Activated CD8-positive, alpha-beta T cell treated with anti-CD3 and anti-CD28 coated beads, Interleukin-2, amount 10 ng/mL, durations not matched to agents 7 days and 5 days (primary cell): ENCODE results near the gene TXNRD1. TPM values are rescaled to one million over a fixed set of nuclear protein-coding genes. Genes with fewer than 3 reads are reported as not detected.

Experiments
- ATAC-seq: fragments of 150-1000 bp; cut with Tn5 transposase; one replicate; pipeline ENCODE4 v1.10.0; 2021; ENCODE audit warnings: moderate library complexity
- CTCF ChIA-PET: fragments of 350-600 bp; sonication (Branson Sonifier 250); formaldehyde crosslinking; loops from one replicate; lab custom pipeline; 2021; ENCODE audit warnings: antibody characterized with exemption; lab: Charles Lee
- POLR2A ChIA-PET: fragments of 350-600 bp; sonication (Branson Sonifier 250); formaldehyde crosslinking; loops from one replicate; lab custom pipeline; 2021; ENCODE audit warnings: antibody characterized with exemption; lab: Charles Lee
- DNase-seq: peaks from one replicate; pipeline ENCODE4 v3.0.0-alpha.2; 2020
- H3K27ac Mint-ChIP-seq: one replicate; pipeline ENCODE4 v1.8.0; 2021; ENCODE audit warnings: mild to moderate bottlenecking, mixed read lengths
- H3K27me3 Mint-ChIP-seq: one replicate; pipeline ENCODE4 v1.8.0; 2021; ENCODE audit warnings: low read depth, mixed read lengths
- H3K36me3 Mint-ChIP-seq: one replicate; pipeline ENCODE4 v1.8.0; 2021; ENCODE audit warnings: low read depth, mixed read lengths
- H3K4me1 Mint-ChIP-seq: one replicate; pipeline ENCODE4 v1.8.0; 2021; ENCODE audit warnings: low read depth, mixed read lengths
- H3K4me3 Mint-ChIP-seq: one replicate; pipeline ENCODE4 v1.8.0; 2021; ENCODE audit warnings: mild to moderate bottlenecking, mixed read lengths
- H3K9me3 Mint-ChIP-seq: one replicate; pipeline ENCODE4 v1.8.0; 2022; ENCODE audit warnings: mixed read lengths; ENCODE audit not compliant: insufficient read depth
- total RNA-seq, 2 experiments: library from RNA; stranded (reverse); gene quantifications; one replicate each; pipeline ENCODE4 v1.2.3, GENCODE V29; 2021

Gene TXNRD1
- total RNA-seq, 2 experiments from 2014 or later, result 88.7 to 98.5 TPM

DNA sequence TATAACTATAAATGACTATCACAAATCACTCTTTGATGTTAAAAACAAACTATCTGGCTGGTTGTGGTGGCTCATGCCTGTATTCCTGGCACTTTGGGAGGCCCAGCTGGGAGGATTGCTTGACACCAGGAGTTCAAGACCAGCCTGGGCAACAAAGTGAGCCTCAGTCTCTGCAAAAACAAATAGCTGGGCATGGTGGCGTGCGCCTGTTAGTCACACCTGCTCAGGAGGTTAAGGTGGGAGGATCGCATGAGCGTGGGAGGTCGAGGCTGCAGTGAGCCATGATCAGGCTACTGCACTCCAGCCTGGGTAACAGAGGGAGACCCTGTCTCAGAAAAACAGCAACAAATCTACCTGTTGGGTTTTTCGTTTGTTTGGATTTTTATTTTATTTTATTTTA lies 5.4 kb downstream of the TXNRD1 start:
- ChIA-PET CTCF (interaction anchor here (2.1 to 5.3 kb wide), 2 partner anchors 10 to 67 kb away, joined by 7 to 42 read pairs; no protein-coding TSS in a partner anchor), POLR2A (interaction anchor here (1.2 kb wide), 1 partner anchor 66 kb away, joined by 3 read pairs; no protein-coding TSS in a partner anchor)
- peaks cover 39% of the 10 kb centered on the region for H3K4me1 Mint-ChIP-seq
- DNase-seq (no peak), ATAC-seq (no peak)
- H3K27me3 Mint-ChIP-seq, result peaks cover 26% of the 10 kb centered on the region
- no peak overlapping the region for H3K4me3 Mint-ChIP-seq
- peaks cover 4% of the 10 kb centered on the region for H3K36me3 Mint-ChIP-seq
- no peak overlapping the region for H3K27ac Mint-ChIP-seq
- no peaks in the 10 kb centered on the region for H3K9me3 Mint-ChIP-seq

DNA sequence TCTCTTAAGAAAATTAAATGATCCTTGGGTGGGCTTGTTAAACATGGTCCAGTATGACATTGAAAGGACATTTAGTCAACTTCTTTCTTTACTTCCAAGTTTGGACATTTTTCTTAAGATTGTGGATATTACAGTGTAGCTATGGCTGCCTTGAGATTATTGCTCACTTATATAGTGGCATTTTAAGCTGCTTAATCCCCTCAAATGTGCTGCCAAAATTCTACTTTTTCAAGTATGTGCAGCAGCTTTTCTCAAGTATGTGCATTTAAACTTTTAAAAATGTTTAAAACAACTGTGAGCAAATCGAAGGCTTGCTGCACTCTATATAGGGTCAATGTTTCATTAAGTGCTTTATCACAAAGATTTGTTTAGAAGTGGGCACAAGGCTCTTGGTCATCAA lies 7.4 kb downstream of the TXNRD1 start:
- CTCF ChIA-PET, result interaction anchor here (1.1 kb wide), 1 partner anchor 81 kb away, joined by 5 read pairs; the partner anchor contains the start of gene EID3
- no peaks in the 10 kb centered on the region for H3K9me3 Mint-ChIP-seq
- H3K4me3 Mint-ChIP-seq, result no peak overlapping the region
- POLR2A ChIA-PET, result interaction anchor here (0.9 to 1.1 kb wide), 2 partner anchors 40 to 64 kb away, joined by 3 to 5 read pairs; no protein-coding TSS in a partner anchor
- H3K27me3 Mint-ChIP-seq, result peaks cover 24% of the 10 kb centered on the region
- no peak for DNase-seq
- no peak for ATAC-seq
- peaks cover 4% of the 10 kb centered on the region for H3K36me3 Mint-ChIP-seq
- H3K27ac Mint-ChIP-seq, result no peak overlapping the region
- H3K4me1 Mint-ChIP-seq, result peaks cover 28% of the 10 kb centered on the region

DNA sequence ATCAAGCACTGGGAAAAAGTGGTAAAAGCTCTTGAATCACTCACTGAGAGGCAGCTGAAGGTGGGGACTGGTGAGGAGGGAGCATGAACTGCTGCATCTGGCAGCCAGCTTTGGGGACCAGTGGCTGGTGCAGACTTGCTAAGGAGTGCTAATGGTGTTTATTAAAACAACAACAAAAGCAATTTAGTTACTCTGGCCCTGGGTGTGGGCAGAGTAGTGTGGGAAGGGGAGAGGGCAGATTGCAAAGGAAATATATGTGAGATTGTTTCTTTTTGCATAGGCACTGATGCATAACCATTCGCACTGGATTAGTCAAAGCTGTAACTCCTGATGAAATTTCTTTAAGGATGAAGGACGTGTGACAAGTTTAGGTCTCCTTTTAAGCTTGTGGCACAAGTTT lies 8.1 kb downstream of the TXNRD1 start:
- Mint-ChIP-seq H3K27ac (no peak overlapping the region), H3K4me1 (peaks cover 26% of the 10 kb centered on the region), H3K4me3 (no peak overlapping the region), H3K9me3 (no peaks in the 10 kb centered on the region), H3K36me3 (peaks cover 4% of the 10 kb centered on the region), H3K27me3 (peaks cover 24% of the 10 kb centered on the region)
- ChIA-PET CTCF (no interaction called here), POLR2A (interaction anchor here (0.9 to 1.1 kb wide), 2 partner anchors 40 to 63 kb away, joined by 3 to 5 read pairs; no protein-coding TSS in a partner anchor)
- DNase-seq (no peak), ATAC-seq (no peak)

DNA sequence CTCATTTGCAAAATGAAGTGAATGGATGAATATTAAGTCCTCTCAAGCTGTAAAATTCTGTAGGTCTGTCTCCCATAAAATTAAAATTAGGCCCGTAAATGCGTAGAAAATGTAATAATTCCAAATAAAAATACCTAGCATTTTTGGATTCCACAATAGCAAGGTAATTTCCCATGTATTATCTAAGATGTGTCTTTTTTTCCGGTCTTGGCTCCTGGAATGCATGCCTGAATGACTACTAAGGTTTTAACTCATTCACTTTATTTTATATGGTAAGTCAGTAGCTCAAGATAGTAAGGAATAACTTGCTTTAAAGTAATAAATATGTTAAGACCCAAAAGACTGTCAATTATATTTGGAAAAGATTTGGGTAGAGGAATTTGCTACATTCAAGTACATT lies 11.1 kb downstream of the TXNRD1 start:
- H3K9me3 Mint-ChIP-seq, result peaks cover 7% of the 10 kb centered on the region
- DNase-seq (no peak), ATAC-seq (no peak)
- H3K4me3 Mint-ChIP-seq, result no peak overlapping the region
- no peak overlapping the region for H3K27ac Mint-ChIP-seq
- no peaks in the 10 kb centered on the region for H3K36me3 Mint-ChIP-seq
- H3K27me3 Mint-ChIP-seq, result peaks cover 23% of the 10 kb centered on the region
- ChIA-PET CTCF (no interaction called here), POLR2A (no interaction called here)
- peaks cover 2% of the 10 kb centered on the region for H3K4me1 Mint-ChIP-seq

DNA sequence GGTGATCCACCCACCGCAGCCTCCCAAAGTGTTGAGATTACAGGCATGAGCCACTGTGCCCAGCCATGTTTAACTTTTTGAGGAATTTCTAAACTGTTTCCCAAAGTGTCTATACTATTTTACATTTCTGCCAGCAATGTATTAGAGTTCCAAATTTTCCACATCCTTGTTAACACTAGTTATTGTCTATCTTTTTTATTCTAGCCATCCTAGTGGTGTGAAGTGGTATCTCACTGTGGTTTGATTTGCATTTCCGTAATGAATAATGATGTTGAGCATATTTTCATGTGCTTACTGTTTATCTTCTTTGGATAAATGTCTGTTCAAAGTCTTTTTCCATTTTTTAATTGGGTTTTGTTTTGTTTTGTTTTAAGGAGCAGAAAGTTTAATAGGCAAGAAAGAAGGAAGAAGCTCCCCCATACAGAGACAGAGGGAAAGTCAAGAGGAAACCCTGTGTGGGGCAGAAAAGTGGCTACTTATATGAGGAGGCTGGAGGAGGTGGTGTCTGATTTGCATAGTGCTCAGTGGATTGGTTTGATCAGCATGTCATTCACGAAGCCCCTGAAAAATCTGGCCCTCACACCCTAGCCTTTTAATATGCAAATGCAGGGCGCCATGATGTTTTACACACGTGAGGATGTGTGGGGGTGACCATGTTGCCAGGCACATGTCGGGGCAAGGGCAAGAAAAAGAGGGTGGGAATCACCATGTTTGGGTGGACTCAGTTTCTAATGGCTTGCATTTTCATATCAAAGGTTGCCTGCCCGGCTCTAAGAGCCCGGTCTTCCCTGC lies 14.9 kb downstream of the TXNRD1 start:
- CTCF ChIA-PET, result interaction anchor here (2.6 kb wide), 1 partner anchor 11 kb away, joined by 7 read pairs; no protein-coding TSS in a partner anchor
- ATAC-seq, result no peak

DNA sequence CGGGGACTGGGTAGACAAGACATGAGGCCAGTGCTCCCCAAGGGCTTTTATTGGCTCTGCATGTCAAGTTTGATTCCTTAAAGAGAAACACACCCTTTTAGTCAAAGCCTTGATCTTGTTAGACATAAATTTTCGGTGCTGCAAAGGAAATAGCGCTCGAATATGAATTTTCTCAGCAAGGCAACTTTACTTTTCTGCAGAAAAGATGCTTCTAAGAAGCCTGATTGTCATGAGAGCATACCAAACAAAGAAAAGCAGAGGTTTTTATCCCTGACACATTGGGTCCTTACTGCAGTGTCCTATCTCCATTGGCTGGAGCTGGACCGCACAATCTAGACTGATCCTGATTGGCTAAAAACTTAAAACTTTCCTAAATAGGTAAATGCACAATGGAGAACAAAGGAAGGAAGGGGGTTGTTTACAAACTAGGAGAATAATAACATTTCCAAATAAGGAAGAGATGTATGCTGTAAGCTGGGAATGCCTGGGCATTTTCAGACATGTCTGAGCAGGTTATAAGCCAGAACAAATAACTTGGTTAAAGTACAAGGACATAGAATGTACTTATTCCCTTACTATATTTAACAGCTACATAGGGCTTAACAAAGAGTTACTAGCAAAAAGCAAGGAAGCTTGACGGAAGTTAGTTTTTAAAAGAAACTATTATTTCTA lies 17.2 kb downstream of the TXNRD1 start:
- Mint-ChIP-seq H3K9me3 (peaks cover 26% of the 10 kb centered on the region), H3K27me3 (peaks cover 1% of the 10 kb centered on the region), H3K4me1 (no peaks in the 10 kb centered on the region), H3K27ac (no peak overlapping the region), H3K4me3 (no peak overlapping the region), H3K36me3 (peaks cover 4% of the 10 kb centered on the region)
- CTCF ChIA-PET, result interaction anchor here (2.6 kb wide), 1 partner anchor 13 kb away, joined by 7 read pairs; no protein-coding TSS in a partner anchor
- ATAC-seq, result no peak
- no peak for DNase-seq
- POLR2A ChIA-PET, result no interaction called here

More for the DNA sequence above, 14.9 kb downstream of the TXNRD1 start:
- DNase-seq, result no peak
- no peaks in the 10 kb centered on the region for H3K4me1 Mint-ChIP-seq
- peaks cover 1% of the 10 kb centered on the region for H3K27me3 Mint-ChIP-seq
- POLR2A ChIA-PET, result no interaction called here
- H3K4me3 Mint-ChIP-seq, result no peak overlapping the region
- H3K9me3 Mint-ChIP-seq, result peaks cover 26% of the 10 kb centered on the region
- no peak overlapping the region for H3K27ac Mint-ChIP-seq
- H3K36me3 Mint-ChIP-seq, result peaks cover 4% of the 10 kb centered on the region

DNA sequence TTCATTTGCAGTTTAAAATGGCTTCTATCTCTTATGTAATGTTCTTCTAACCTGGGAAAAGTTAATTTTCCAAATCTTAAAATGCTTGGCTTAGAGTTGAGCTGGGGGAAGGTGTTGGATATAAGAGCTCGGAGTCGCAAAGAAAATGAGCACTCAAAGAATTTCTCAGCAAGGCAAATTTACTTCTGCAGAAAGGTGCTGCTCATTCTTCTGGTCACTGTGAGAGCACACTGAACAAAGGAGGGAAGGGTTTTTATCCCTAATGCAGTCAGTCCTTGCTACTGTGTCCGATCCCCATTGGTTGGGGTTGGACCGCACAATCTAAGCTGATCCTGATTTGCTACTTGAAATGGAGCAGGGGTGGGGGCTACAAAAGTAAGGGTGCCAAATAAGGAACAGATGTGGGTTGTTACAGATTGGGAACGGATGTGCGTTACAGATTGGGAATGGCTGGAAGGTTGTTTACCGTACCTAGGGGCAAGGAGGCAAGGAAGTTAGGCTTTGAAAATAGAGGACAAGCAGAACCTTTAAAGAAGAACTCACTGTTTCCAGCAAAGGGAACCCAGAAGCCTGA lies 19.4 kb downstream of the TXNRD1 start:
- ChIA-PET CTCF (no interaction called here), POLR2A (no interaction called here)
- no peak for DNase-seq
- no peak for ATAC-seq
- H3K27me3 Mint-ChIP-seq, result peaks cover 3% of the 10 kb centered on the region
- H3K27ac Mint-ChIP-seq, result no peak overlapping the region
- H3K9me3 Mint-ChIP-seq, result peaks cover 26% of the 10 kb centered on the region
- peaks cover 4% of the 10 kb centered on the region for H3K36me3 Mint-ChIP-seq
- no peak overlapping the region for H3K4me3 Mint-ChIP-seq
- no peaks in the 10 kb centered on the region for H3K4me1 Mint-ChIP-seq

DNA sequence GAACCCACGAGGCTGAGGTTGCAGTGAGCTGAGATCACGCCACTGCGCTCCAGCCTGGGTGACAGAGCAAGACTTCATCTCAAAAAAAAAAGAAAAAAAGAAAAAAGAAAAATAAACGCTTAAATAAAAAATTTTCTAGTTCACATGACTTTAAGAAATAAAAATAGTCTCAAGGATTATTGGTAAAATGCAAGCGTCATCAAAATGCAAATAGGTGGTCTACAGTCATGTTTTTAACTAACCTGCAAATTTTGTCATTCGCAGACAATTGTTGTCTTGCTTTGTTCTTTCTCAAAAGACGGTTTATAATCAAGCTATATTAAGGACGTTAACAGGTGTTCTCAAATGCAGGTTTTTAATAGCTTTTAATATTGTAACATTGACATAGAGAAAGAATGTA lies 22.4 kb downstream of the TXNRD1 start:
- Mint-ChIP-seq H3K27ac (no peak overlapping the region), H3K4me1 (no peaks in the 10 kb centered on the region), H3K27me3 (peaks cover 3% of the 10 kb centered on the region), H3K4me3 (no peak overlapping the region), H3K9me3 (peaks cover 15% of the 10 kb centered on the region), H3K36me3 (peaks cover 4% of the 10 kb centered on the region)
- ATAC-seq, result no peak
- ChIA-PET CTCF (interaction anchor here (1.7 kb wide), 1 partner anchor 17 kb away, joined by 3 read pairs; no protein-coding TSS in a partner anchor), POLR2A (no interaction called here)
- DNase-seq, result no peak

DNA sequence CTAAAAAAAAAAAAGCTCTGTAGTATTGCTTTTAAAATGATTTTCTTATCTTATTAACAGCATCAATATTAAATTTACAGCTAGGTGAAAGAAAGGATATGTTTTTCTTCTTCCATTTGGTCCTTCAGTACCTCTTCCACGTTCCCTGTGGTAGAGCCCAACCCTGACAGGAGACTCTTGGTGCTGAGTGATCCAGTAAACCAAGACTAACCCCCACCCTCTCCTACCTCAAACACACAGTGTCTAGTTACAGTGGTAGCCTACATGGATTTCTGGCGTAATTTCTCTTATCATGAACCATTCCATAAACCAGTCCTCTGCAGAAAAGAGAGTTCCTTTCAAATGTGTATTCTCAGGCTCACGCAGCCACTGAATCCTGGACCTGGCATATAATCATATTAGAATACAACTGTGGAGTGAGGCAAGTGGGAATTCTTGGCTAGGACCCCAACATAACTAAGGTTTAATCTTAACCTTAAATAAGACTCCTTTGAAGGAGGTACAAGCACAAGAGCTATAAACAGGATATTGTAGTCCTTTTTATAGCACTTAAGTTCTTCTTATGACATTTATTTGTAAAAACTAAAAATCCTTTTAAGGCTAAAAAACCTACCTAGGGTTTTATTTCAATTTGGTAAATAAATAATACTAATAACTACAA lies 27.1 kb downstream of the TXNRD1 start:
- no peak for ATAC-seq
- DNase-seq, result no peak
- POLR2A ChIA-PET, result no interaction called here

DNA sequence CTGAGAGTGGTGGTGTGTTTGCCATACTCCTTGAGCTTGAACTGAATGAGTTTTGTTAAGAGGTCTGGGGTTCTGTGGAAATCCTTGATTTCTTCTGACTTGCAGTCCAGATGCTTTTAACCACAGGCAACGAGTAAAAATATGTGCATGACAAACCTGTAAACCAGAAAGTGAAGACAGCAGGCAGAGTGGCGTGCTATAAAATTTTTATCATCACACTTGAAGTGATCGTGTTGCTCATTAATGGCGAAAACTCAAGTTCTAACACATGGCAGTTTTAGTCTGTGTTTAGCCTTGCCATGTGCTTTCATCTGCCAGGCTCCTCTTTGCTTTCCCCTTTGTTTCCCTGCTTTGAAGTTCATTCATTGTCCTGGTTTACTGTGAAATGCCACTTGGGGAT lies 28.0 kb downstream of the TXNRD1 start:
- H3K36me3 Mint-ChIP-seq, result no peaks in the 10 kb centered on the region

More for the DNA sequence above, 27.1 kb downstream of the TXNRD1 start:
- Mint-ChIP-seq H3K27me3 (peaks cover 13% of the 10 kb centered on the region), H3K27ac (no peak overlapping the region), H3K4me3 (no peak overlapping the region), H3K36me3 (no peaks in the 10 kb centered on the region), H3K4me1 (no peaks in the 10 kb centered on the region), H3K9me3 (no peaks in the 10 kb centered on the region)
- CTCF ChIA-PET, result interaction anchor here (1.4 kb wide), 1 partner anchor 116 kb away, joined by 3 read pairs; no protein-coding TSS in a partner anchor

DNA sequence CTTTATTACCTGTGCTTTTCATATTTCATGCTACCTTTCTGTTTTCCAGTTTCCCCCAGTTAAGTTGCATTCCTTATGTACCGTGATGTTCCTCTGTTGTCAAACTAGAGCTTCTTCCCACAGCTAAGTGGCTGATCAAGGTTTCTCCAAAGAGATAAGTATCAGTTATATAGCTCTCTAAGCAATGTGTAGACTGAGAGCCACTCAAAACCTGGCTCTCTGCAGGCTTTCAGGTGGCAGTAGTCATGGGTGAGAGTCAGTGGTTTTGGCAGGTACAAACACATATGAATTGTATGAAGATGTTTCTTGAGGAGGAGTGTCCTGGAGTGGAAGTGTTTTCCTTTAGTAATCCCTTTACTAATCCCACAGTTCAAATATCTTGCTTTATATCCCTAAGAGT lies 28.4 kb downstream of the TXNRD1 start:
- peaks cover 13% of the 10 kb centered on the region for H3K27me3 Mint-ChIP-seq
- ChIA-PET POLR2A (no interaction called here), CTCF (interaction anchor here (0.5 to 1.4 kb wide), 3 partner anchors 9 to 115 kb away, joined by 3 to 4 read pairs (median 3); no protein-coding TSS in a partner anchor)
- DNase-seq (no peak), ATAC-seq (no peak)
- H3K36me3 Mint-ChIP-seq, result no peaks in the 10 kb centered on the region
- no peaks in the 10 kb centered on the region for H3K9me3 Mint-ChIP-seq
- no peaks in the 10 kb centered on the region for H3K4me1 Mint-ChIP-seq
- no peak overlapping the region for H3K27ac Mint-ChIP-seq
- no peak overlapping the region for H3K4me3 Mint-ChIP-seq

More for the DNA sequence above, 28.0 kb downstream of the TXNRD1 start:
- Mint-ChIP-seq H3K27me3 (peaks cover 13% of the 10 kb centered on the region), H3K4me3 (no peak overlapping the region), H3K9me3 (no peaks in the 10 kb centered on the region), H3K27ac (no peak overlapping the region), H3K4me1 (no peaks in the 10 kb centered on the region)
- no peak for ATAC-seq
- no peak for DNase-seq
- POLR2A ChIA-PET, result no interaction called here
- CTCF ChIA-PET, result interaction anchor here (1.4 kb wide), 1 partner anchor 115 kb away, joined by 3 read pairs; no protein-coding TSS in a partner anchor
